Measurements from ENCODE around the gene ZDHHC9. TPM values are rescaled to one million over a fixed set of nuclear protein-coding genes. Genes with fewer than 3 reads are reported as not detected.

Gene ZDHHC9
- polyA plus RNA-seq, 3 donors from 2014 or later: 1.4 to 2.2 (median 1.6) TPM

GRCh38 chrX:129788527-129788926 is 55.2 kb downstream of the ZDHHC9 start:
- peak overlapping the region in 4 of 5 donors; percentile 26 to 60 (median 54) for H3K4me3 Mint-ChIP-seq
- peak overlapping the region; percentile 77 to 91 (median 86) for H3K27ac Mint-ChIP-seq
- H3K4me1 Mint-ChIP-seq: peaks cover 66 to 71% of the 10 kb centered on the region in 2 donors
- H3K27me3 Mint-ChIP-seq (ENCODE audit: low read depth in 3 of 3): peaks cover under 1 to 11% (median 2%) of the 10 kb centered on the region in 3 donors
- no peaks in the 10 kb centered on the region for H3K9me3 Mint-ChIP-seq
- peaks cover 31 to 55% (median 41%) of the 10 kb centered on the region in 3 donors for H3K36me3 Mint-ChIP-seq
- no peak for DNase-seq

- Mint-ChIP-seq H3K36me3 (peaks cover 39 to 63% (median 45%) of the 10 kb centered on the region in 3 donors), H3K4me1 (peaks cover 72 to 81% of the 10 kb centered on the region in 2 donors), H3K9me3 (no peaks in the 10 kb centered on the region)
These were observed 56.2 kb downstream of the ZDHHC9 start for GRCh38 chrX:129787336-129788055.

GRCh38 chrX:129786210-129786651 is 57.5 kb downstream of the ZDHHC9 start:
- H3K4me1 Mint-ChIP-seq: peaks cover 83 to 87% of the 10 kb centered on the region in 2 donors
- no peak for DNase-seq
- peak overlapping the region; percentile 83 to 100 (median 92) for H3K27ac Mint-ChIP-seq
- H3K4me3 Mint-ChIP-seq: peak overlapping the region; percentile 73 to 88 (median 78)
- peaks cover 8 to 15% (median 10%) of the 10 kb centered on the region in 3 donors for H3K27me3 Mint-ChIP-seq (ENCODE audit: low read depth in 3 of 3)
- H3K36me3 Mint-ChIP-seq: peaks cover 42 to 68% (median 50%) of the 10 kb centered on the region in 3 donors
- no peaks in the 10 kb centered on the region for H3K9me3 Mint-ChIP-seq

More at GRCh38 chrX:129787336-129788055, 56.2 kb downstream of the ZDHHC9 start:
- Mint-ChIP-seq H3K27me3 (ENCODE audit: low read depth in 3 of 3) (peaks cover 3 to 11% (median 5%) of the 10 kb centered on the region in 3 donors), H3K4me3 (peak overlapping the region; percentile 71 to 84 (median 75)), H3K27ac (peak overlapping the region; percentile 89 to 100 (median 94))
- DNase-seq: peak; percentile 42 to 54 (median 44)

GRCh38 chrX:129785160-129785947 is 58.3 kb downstream of the ZDHHC9 start:
- no peak for DNase-seq
- Mint-ChIP-seq H3K4me3 (peak overlapping the region; percentile 73 to 88 (median 78)), H3K4me1 (peaks cover 85 to 86% of the 10 kb centered on the region in 2 donors), H3K9me3 (no peaks in the 10 kb centered on the region), H3K36me3 (peaks cover 42 to 69% (median 51%) of the 10 kb centered on the region in 3 donors), H3K27ac (peak overlapping the region; percentile 83 to 100 (median 92)), H3K27me3 (ENCODE audit: low read depth in 3 of 3) (peaks cover 9 to 22% (median 14%) of the 10 kb centered on the region in 3 donors)

GRCh38 chrX:129784371-129784770 is 59.3 kb downstream of the ZDHHC9 start:
- peak overlapping the region; percentile 93 to 97 (median 93) for H3K4me3 Mint-ChIP-seq
- peak overlapping the region; percentile 89 to 100 (median 96) for H3K27ac Mint-ChIP-seq
- no peaks in the 10 kb centered on the region for H3K9me3 Mint-ChIP-seq
- peaks cover 85 to 86% of the 10 kb centered on the region in 2 donors for H3K4me1 Mint-ChIP-seq
- H3K36me3 Mint-ChIP-seq: peaks cover 46 to 70% (median 51%) of the 10 kb centered on the region in 3 donors
- H3K27me3 Mint-ChIP-seq (ENCODE audit: low read depth in 3 of 3): peaks cover 13 to 30% (median 21%) of the 10 kb centered on the region in 3 donors
- no peak for DNase-seq

GRCh38 chrX:129783291-129783713 is 60.4 kb downstream of the ZDHHC9 start:
- Mint-ChIP-seq H3K36me3 (peaks cover 42 to 60% (median 51%) of the 10 kb centered on the region in 3 donors), H3K4me1 (peaks cover 85 to 86% of the 10 kb centered on the region in 2 donors), H3K27me3 (ENCODE audit: low read depth in 3 of 3) (peaks cover 13 to 35% (median 24%) of the 10 kb centered on the region in 3 donors), H3K9me3 (no peaks in the 10 kb centered on the region), H3K4me3 (peak overlapping the region; percentile 93 to 97 (median 93)), H3K27ac (peak overlapping the region; percentile 89 to 100 (median 96))
- DNase-seq: peak in 1 of 3 donors; percentile 33

GRCh38 chrX:129782706-129783105 is 61.0 kb downstream of the ZDHHC9 start:
- Mint-ChIP-seq H3K36me3 (peaks cover 42 to 59% (median 51%) of the 10 kb centered on the region in 3 donors), H3K9me3 (no peaks in the 10 kb centered on the region), H3K27me3 (ENCODE audit: low read depth in 3 of 3) (peaks cover 13 to 35% (median 25%) of the 10 kb centered on the region in 3 donors), H3K27ac (peak overlapping the region; percentile 89 to 100 (median 96)), H3K4me3 (peak overlapping the region; percentile 93 to 97 (median 93)), H3K4me1 (peaks cover 86 to 88% of the 10 kb centered on the region in 2 donors)
- DNase-seq: no peak

- peak overlapping the region; percentile 93 to 97 (median 93) for H3K4me3 Mint-ChIP-seq
- H3K27me3 Mint-ChIP-seq (ENCODE audit: low read depth in 3 of 3): peaks cover 15 to 37% (median 30%) of the 10 kb centered on the region in 3 donors
- no peaks in the 10 kb centered on the region for H3K9me3 Mint-ChIP-seq
- no peak for DNase-seq
- peaks cover 86 to 88% of the 10 kb centered on the region in 2 donors for H3K4me1 Mint-ChIP-seq
- H3K36me3 Mint-ChIP-seq: peaks cover 34 to 53% (median 44%) of the 10 kb centered on the region in 3 donors
- H3K27ac Mint-ChIP-seq: peak overlapping the region; percentile 89 to 100 (median 96)
These were observed 61.8 kb downstream of the ZDHHC9 start for GRCh38 chrX:129781680-129782495.

GRCh38 chrX:129781134-129781672 is 62.5 kb downstream of the ZDHHC9 start:
- Mint-ChIP-seq H3K27me3 (ENCODE audit: low read depth in 3 of 3) (peaks cover 15 to 36% (median 33%) of the 10 kb centered on the region in 3 donors), H3K36me3 (peaks cover 31 to 48% (median 40%) of the 10 kb centered on the region in 3 donors), H3K4me3 (peak overlapping the region; percentile 93 to 97 (median 93)), H3K4me1 (peaks cover 86 to 88% of the 10 kb centered on the region in 2 donors), H3K27ac (peak overlapping the region; percentile 90 to 100 (median 96)), H3K9me3 (no peaks in the 10 kb centered on the region)
- peak; percentile 89 to 94 (median 91) for DNase-seq

GRCh38 chrX:129780441-129781105 is 63.1 kb downstream of the ZDHHC9 start:
- H3K27ac Mint-ChIP-seq: peak overlapping the region; percentile 90 to 100 (median 95)
- peaks cover 82 to 85% of the 10 kb centered on the region in 2 donors for H3K4me1 Mint-ChIP-seq
- H3K4me3 Mint-ChIP-seq: peak overlapping the region; percentile 93 to 97 (median 93)
- H3K9me3 Mint-ChIP-seq: no peaks in the 10 kb centered on the region
- peaks cover 29 to 44% (median 34%) of the 10 kb centered on the region in 3 donors for H3K36me3 Mint-ChIP-seq
- peaks cover 15 to 36% (median 33%) of the 10 kb centered on the region in 3 donors for H3K27me3 Mint-ChIP-seq (ENCODE audit: low read depth in 3 of 3)
- DNase-seq: no peak

- peaks cover 82 to 87% of the 10 kb centered on the region in 2 donors for H3K4me1 Mint-ChIP-seq
- peaks cover 25 to 39% (median 30%) of the 10 kb centered on the region in 3 donors for H3K36me3 Mint-ChIP-seq
- peaks cover 15 to 36% (median 35%) of the 10 kb centered on the region in 3 donors for H3K27me3 Mint-ChIP-seq (ENCODE audit: low read depth in 3 of 3)
- peak; percentile 75 to 80 (median 78) for DNase-seq
- peak within 1 kb of the TSS; percentile 93 to 97 (median 93) for H3K4me3 Mint-ChIP-seq
- no peaks in the 10 kb centered on the region for H3K9me3 Mint-ChIP-seq
- peak within 1 kb of the TSS; percentile 90 to 100 (median 95) for H3K27ac Mint-ChIP-seq
These were observed 63.9 kb downstream of the ZDHHC9 start, which contains the start of gene SASH3 for GRCh38 chrX:129779747-129780146. Gene SASH3 (plus strand): TSS chrX:129779949. CDS start chrX:129780098, 149 bp downstream.

Data from immature natural killer cell (primary cell).